GM12878 (cell line): ENCODE measurements around the gene NOP56. TPM values are rescaled to one million over a fixed set of nuclear protein-coding genes. Genes with fewer than 3 reads are reported as not detected.

Source experiments
- ASH2L ChIP-seq: fragments of 300-600, 200-600 bp; sonication (generic); IDR thresholded peaks from 2 replicates; pipeline ENCODE4 v1.6.1; 2017; ENCODE audit warnings: low read depth, mild to moderate bottlenecking, borderline replicate concordance
- CREB1 ChIP-seq: IDR thresholded peaks from 2 replicates; pipeline ENCODE4 v1.6.1; 2012; ENCODE audit warnings: low read depth, mild to moderate bottlenecking, inconsistent platforms
- EZH2 ChIP-seq: IDR thresholded peaks from 2 replicates; pipeline ENCODE4 v1.6.1; 2012; ENCODE audit warnings: low read depth, mild to moderate bottlenecking, control low read depth, inconsistent platforms, low read length, borderline replicate concordance; ENCODE audit not compliant: control insufficient read depth
- GATAD2B ChIP-seq: fragments of 450-650 bp; conservative IDR thresholded peaks from 2 replicates; pipeline ENCODE4 v1.6.1; 2017; ENCODE audit warnings: low read depth, mild to moderate bottlenecking, moderate library complexity
- LARP7 ChIP-seq: fragments of 450-650 bp; IDR thresholded peaks from 2 replicates; pipeline ENCODE4 v1.6.1; 2017; ENCODE audit warnings: mild to moderate bottlenecking
- MLLT1 ChIP-seq: fragments of 450-650 bp; IDR thresholded peaks from 2 replicates; pipeline ENCODE4 v1.6.1; 2016; ENCODE audit warnings: mild to moderate bottlenecking
- NBN ChIP-seq: fragments of 450-650 bp; IDR thresholded peaks from 2 replicates; pipeline ENCODE4 v1.6.1; 2016
- NRF1 ChIP-seq: conservative IDR thresholded peaks from 2 replicates; pipeline ENCODE4 v1.6.1; 2011; ENCODE audit warnings: mild to moderate bottlenecking, low read depth, low read length, improper control_type of control experiment
- PAX5 ChIP-seq: IDR thresholded peaks from 2 replicates; pipeline ENCODE4 v1.6.1; 2011; ENCODE audit warnings: low read depth, low read length, borderline replicate concordance
- PAX8 ChIP-seq: fragments of 450-650 bp; IDR thresholded peaks from 2 replicates; pipeline ENCODE4 v1.6.1; 2017; ENCODE audit warnings: mild to moderate bottlenecking, moderate library complexity
- PML ChIP-seq: IDR thresholded peaks from 2 replicates; pipeline ENCODE4 v1.6.1; 2012; ENCODE audit warnings: low read length, inconsistent platforms
- POLR2A ChIP-seq: IDR thresholded peaks from 2 replicates; pipeline ENCODE4 v1.6.1; 2011; ENCODE audit warnings: low read depth, mild to moderate bottlenecking, low read length
- POLR2AphosphoS5 ChIP-seq: IDR thresholded peaks from 2 replicates; pipeline ENCODE4 v1.6.1; 2011; ENCODE audit warnings: mild to moderate bottlenecking, low read length, inconsistent platforms
- STAT3 ChIP-seq: IDR thresholded peaks from 2 replicates; pipeline ENCODE4 v1.6.1; 2011; ENCODE audit warnings: low read depth, low read length, improper control_type of control experiment
- ZBTB11 ChIP-seq: fragments of 450-650 bp; formaldehyde crosslinking; IDR thresholded peaks from 2 replicates; pipeline ENCODE4 v1.5.0; 2022; ENCODE audit warnings: mild to moderate bottlenecking, missing genetic modification characterization
- ZNF622 ChIP-seq: fragments of 450-650 bp; IDR thresholded peaks from 2 replicates; pipeline ENCODE4 v1.6.1; 2017; ENCODE audit warnings: mild to moderate bottlenecking, inconsistent platforms
- ZNF687 ChIP-seq: fragments of 450-650 bp; IDR thresholded peaks from 2 replicates; pipeline ENCODE4 v1.6.1; 2017; ENCODE audit warnings: mild to moderate bottlenecking, moderate library complexity
- polyA plus RNA-seq, 11 experiments: library from polyadenylated mRNA; depleted of rRNA in 4 of 11; unstranded in 6 of 11; stranded (reverse) in 5 of 11; fragments of >200 nt; fragmentation: Nextera tagmentation in 4 of 11; fragmentation: Illumina TruSeq in 1 of 11; extraction: Ambion mirVana in 4 of 11; extraction: Trizol in 1 of 11; gene quantifications; 1 replicate in 1 of 11; 2 replicates in 10 of 11; pipeline versions ENCODE4 v1.2.1 to v1.2.3, GENCODE V29; 2011 to 2016; ENCODE audit warnings: inconsistent platforms in 2 of 11, missing spikeins in 2 of 11, low read depth in 1 of 11
- total RNA-seq, 4 experiments: library from RNA; depleted of rRNA in 3 of 4; stranded (reverse); fragments of >200 nt in 3 of 4; fragmentation: Illumina TruSeq in 1 of 4; extraction: Trizol in 1 of 4; gene quantifications; 2 replicates each; pipeline versions ENCODE4 v1.2.1 to v1.2.3, GENCODE V29; 2013 to 2021
- TF ChIP-seq, protein P1 (sequence below): fragments of 450-650 bp; conservative IDR thresholded peaks from 2 replicates; pipeline ENCODE4 v1.6.1; 2017; ENCODE audit warnings: mild to moderate bottlenecking, moderate library complexity
- TF ChIP-seq, protein P2 (sequence below): IDR thresholded peaks from 2 replicates; pipeline ENCODE4 v1.6.1; 2012; ENCODE audit warnings: low read depth, low read length, improper control_type of control experiment

The NOP56 gene
- total and polyA plus RNA-seq, 10 of the 15 experiments (the other 5 are each of a cell fraction or from before 2014, with no cell fraction given) = 254 to 550 (median 464) TPM

GRCh38 chr20:2652724-2653555 lies 508 bp downstream of the NOP56 start (continued):
- TF ChIP-seq POLR2AphosphoS5 (peak; percentile 72), NBN (peak; percentile 30; the same call in 1 of the 2 replicates), EZH2 (no peak), STAT3 (no peak), PAX8 (no peak), POLR2A (peak; percentile 61), GATAD2B (peak; percentile 72), ZNF687 (peak; percentile 65), PML (0 out of 2 replicates have a peak, but pooled peaks have one; percentile 39), CREB1 (peak; percentile 11; the same call in 1 of the 2 replicates), PAX5 (peak; percentile 42; the same call in 1 of the 2 replicates), ZNF622 (no peak), MLLT1 (no peak), LARP7 (peak; percentile 94), NRF1 (0 out of 2 replicates have a peak, but pooled peaks have one; percentile 20), ZBTB11 (no peak), ASH2L (0 out of 2 replicates have a peak, but pooled peaks have one; percentile 18)
- TF ChIP-seq, protein P1, sequence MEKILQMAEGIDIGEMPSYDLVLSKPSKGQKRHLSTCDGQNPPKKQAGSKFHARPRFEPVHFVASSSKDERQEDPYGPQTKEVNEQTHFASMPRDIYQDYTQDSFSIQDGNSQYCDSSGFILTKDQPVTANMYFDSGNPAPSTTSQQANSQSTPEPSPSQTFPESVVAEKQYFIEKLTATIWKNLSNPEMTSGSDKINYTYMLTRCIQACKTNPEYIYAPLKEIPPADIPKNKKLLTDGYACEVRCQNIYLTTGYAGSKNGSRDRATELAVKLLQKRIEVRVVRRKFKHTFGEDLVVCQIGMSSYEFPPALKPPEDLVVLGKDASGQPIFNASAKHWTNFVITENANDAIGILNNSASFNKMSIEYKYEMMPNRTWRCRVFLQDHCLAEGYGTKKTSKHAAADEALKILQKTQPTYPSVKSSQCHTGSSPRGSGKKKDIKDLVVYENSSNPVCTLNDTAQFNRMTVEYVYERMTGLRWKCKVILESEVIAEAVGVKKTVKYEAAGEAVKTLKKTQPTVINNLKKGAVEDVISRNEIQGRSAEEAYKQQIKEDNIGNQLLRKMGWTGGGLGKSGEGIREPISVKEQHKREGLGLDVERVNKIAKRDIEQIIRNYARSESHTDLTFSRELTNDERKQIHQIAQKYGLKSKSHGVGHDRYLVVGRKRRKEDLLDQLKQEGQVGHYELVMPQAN = peak; percentile 74
- TF ChIP-seq, protein P2, sequence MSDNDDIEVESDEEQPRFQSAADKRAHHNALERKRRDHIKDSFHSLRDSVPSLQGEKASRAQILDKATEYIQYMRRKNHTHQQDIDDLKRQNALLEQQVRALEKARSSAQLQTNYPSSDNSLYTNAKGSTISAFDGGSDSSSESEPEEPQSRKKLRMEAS = peak; percentile 28; the same call in 1 of the 2 replicates
